Dedifferentiated amniotic fluid mesenchymal stem cell (primary cell): ENCODE measurements around the gene SLC22A15.
A peak's percentile ranks its signal among the peaks of the same experiment; 100 is the strongest.
"Not testable (repeated sequence)": the region's sequence is repeated elsewhere in the genome, so short reads cannot be mapped to it uniquely, and the experiment has no call there.

Experiments used
- DNase-seq: peaks from one replicate; pipeline ENCODE4 v3.0.0-alpha.2; 2016; ENCODE audit errors: extremely low spot score

The SLC22A15 gene

GRCh38 chr1:116033322-116033721 lies 57.0 kb downstream of the SLC22A15 start:
- DNase-seq = no peak

GRCh38 chr1:116036255-116036654 lies 59.9 kb downstream of the SLC22A15 start:
- DNase-seq = no peak

- DNase-seq = no peak
These were observed 62.4 kb downstream of the SLC22A15 start for GRCh38 chr1:116038679-116039078.

- DNase-seq = no peak
These were observed 67.8 kb downstream of the SLC22A15 start for GRCh38 chr1:116044071-116044470.

- DNase-seq = not testable (repeated sequence)
These were observed 70.6 kb downstream of the SLC22A15 start for GRCh38 chr1:116046933-116047332.

GRCh38 chr1:116051896-116052295 lies 75.6 kb downstream of the SLC22A15 start:
- DNase-seq = not testable (repeated sequence)

GRCh38 chr1:116062201-116062600 lies 85.9 kb downstream of the SLC22A15 start:
- DNase-seq = no peak

GRCh38 chr1:116064616-116065015 lies 88.3 kb downstream of the SLC22A15 start:
- no peak for DNase-seq

GRCh38 chr1:116066868-116067565 lies 90.7 kb downstream of the SLC22A15 start:
- peak; percentile 94 for DNase-seq

- DNase-seq = peak; percentile 97
These were observed 91.2 kb downstream of the SLC22A15 start for GRCh38 chr1:116067566-116067890.

- DNase-seq = no peak
These were observed 99.3 kb downstream of the SLC22A15 start for GRCh38 chr1:116075575-116075974.

- no peak for DNase-seq
These were observed 99.7 kb downstream of the SLC22A15 start for GRCh38 chr1:116075990-116076389.

GRCh38 chr1:116076831-116077230 lies 100.5 kb downstream of the SLC22A15 start:
- DNase-seq = no peak

- DNase-seq = no peak
These were observed 102.4 kb downstream of the SLC22A15 start for GRCh38 chr1:116078699-116079223.

GRCh38 chr1:116087628-116088027 lies 111.3 kb downstream of the SLC22A15 start:
- no peak for DNase-seq

GRCh38 chr1:116089870-116090269 lies 113.6 kb downstream of the SLC22A15 start:
- DNase-seq = no peak

- no peak for DNase-seq
These were observed 114.8 kb downstream of the SLC22A15 start for GRCh38 chr1:116091083-116091482.

- DNase-seq = no peak
These were observed 116.6 kb downstream of the SLC22A15 start for GRCh38 chr1:116092752-116093489.

GRCh38 chr1:116095027-116095426 lies 118.7 kb downstream of the SLC22A15 start:
- DNase-seq = no peak

GRCh38 chr1:116096013-116096618 lies 119.8 kb downstream of the SLC22A15 start:
- DNase-seq = no peak

- no peak for DNase-seq
These were observed 121.3 kb downstream of the SLC22A15 start for GRCh38 chr1:116097626-116098025.

GRCh38 chr1:116099379-116099778 lies 123.1 kb downstream of the SLC22A15 start:
- DNase-seq = no peak

- no peak for DNase-seq
These were observed 123.6 kb downstream of the SLC22A15 start for GRCh38 chr1:116099919-116100318.
